GM21528 (cell line): ENCODE data around the gene ZNF488.

Source experiments
- ATAC-seq: cut with Tn5 transposase; IDR thresholded peaks from one replicate; pipeline ENCODE4 v1.9.1; 2021; ENCODE audit warnings: mild to moderate bottlenecking, moderate library complexity; ENCODE audit not compliant: unreplicated experiment, low FRiP score

The ZNF488 gene

GRCh38 chr10:47334466-47335295 lies 49.4 kb downstream of the ZNF488 start:
- no peak for ATAC-seq

DNA sequence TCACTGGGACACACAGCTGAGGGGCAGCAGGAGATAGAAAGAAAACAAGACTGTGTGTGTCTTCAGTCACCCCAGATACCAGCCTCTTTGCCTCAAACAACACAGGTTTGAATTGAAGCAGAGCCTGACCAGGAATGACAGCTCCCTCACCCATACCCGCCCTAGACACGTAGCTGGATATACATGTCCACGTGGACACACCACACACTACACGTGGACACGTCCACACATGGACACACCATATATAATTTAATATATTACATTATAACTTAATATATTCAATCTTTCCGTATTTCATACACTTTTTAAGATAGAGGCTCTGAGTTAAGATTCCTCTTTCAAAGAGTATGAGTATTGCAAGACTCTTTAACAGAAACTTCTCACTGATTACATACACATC lies 50.6 kb downstream of the ZNF488 start:
- ATAC-seq = no peak

- ATAC-seq = no peak
These were observed 51.1 kb downstream of the ZNF488 start for GRCh38 chr10:47332946-47333345.

DNA sequence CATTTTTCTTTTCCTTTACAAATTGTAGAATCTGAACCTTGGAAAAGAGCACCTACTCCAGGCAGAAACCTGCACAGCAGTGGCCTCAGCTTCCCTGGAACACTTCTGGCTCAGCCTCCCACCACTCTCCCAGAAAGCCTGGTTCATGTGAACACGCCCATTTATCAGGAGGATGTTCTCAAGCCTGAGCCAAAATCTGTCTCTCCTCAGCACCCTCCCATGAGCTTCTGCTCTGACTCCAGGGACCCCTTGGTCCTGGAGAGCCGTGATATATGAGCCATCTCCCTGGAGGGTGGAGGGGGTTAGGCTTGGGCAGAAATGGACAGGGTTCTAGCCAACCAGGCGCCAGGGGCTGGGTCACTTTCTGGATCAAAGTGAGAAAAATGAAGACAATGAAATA lies 51.7 kb downstream of the ZNF488 start:
- no peak for ATAC-seq

DNA sequence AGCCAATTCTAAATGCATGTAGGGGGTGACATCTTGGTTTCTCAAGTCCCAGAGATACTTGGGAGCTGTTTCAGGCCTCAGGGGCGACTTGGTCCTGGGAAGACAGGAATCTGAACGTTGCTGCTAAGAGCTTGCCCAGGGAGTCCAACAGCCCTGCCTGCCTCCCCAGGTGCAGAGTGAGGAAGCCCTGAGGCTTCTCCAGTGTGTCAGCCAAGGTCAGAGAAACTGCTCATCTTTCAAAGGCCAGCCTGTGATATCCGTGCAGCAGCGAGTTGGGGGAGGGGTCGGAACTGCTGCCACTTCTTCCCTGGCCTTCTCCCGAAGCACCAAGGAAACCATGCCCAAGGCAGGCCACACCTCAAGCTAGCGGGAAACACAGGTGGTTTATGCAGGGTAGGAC lies 52.1 kb downstream of the ZNF488 start:
- no peak for ATAC-seq

GRCh38 chr10:47331491-47331890 lies 52.6 kb downstream of the ZNF488 start:
- ATAC-seq = no peak

DNA sequence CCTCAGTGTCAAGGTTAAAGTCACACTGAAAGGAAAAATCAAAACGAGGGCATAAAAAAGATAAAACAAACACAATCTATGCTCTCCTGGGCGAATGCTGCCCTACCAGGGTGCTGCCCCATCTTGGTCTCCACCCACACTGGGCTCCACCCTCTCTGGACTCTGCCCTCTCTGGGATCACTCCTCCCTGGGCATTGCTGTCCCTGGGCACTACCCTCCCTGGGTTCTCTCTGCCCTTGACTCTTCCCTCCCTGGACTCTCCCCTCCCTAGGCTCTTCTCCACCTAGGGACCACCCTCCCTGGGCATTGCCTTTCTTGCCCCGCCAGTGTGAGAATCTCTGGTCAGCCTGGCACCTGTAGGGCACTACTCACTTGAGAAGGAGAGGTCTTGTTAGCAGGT lies 53.3 kb downstream of the ZNF488 start:
- no peak for ATAC-seq

DNA sequence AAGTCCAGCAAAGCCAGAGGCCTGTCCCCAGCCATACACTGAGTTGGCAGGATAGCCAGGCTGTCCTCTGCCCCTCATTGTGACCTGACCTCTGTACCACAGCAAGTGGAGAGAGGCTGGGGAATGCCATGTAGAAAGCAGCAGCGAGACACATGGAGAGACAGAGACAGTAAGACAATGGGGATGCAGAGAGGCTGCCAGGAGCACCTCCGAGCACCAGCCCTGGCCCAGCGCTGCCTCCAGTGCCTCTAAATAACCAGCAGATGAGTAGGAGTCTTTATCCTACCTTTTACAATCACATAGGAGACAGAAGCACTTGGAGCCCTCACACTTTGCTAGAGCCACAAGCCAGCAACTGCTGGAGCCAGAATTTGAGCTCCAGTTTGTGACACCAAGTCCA lies 53.7 kb downstream of the ZNF488 start:
- no peak for ATAC-seq

- ATAC-seq = no peak
These were observed 54.2 kb downstream of the ZNF488 start for GRCh38 chr10:47329855-47330254.

- ATAC-seq = no peak
These were observed 57.2 kb downstream of the ZNF488 start for GRCh38 chr10:47326927-47327330.

DNA sequence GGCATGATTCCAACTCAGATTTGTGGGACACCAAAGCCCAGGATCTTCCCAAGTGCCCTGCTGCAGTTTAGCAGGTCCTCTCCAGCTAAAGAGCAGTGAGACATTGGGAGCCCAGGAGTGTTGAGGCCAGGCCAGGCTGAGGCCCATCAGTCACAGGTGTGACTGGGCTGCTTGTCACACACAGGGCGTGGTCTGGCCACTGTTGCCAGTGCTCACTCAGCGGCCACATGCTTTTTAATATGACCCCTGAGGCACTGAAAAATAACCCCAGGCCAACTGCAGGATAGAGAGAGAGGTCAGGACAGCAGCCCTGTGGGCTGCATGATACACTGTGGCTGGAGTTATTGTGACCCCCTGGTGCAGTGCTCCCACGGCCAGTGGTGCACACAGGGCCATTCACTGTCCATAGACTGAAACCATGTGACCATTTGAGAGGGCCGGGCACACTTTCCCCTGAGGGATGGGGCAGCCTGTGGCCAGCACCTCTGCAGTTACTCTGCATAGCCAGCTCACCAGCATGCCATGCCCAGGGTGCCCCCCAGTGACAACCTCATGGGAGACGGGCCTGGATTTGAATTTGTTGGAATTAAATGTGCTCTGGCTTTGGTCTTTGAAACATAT lies 57.7 kb downstream of the ZNF488 start:
- ATAC-seq = no peak

DNA sequence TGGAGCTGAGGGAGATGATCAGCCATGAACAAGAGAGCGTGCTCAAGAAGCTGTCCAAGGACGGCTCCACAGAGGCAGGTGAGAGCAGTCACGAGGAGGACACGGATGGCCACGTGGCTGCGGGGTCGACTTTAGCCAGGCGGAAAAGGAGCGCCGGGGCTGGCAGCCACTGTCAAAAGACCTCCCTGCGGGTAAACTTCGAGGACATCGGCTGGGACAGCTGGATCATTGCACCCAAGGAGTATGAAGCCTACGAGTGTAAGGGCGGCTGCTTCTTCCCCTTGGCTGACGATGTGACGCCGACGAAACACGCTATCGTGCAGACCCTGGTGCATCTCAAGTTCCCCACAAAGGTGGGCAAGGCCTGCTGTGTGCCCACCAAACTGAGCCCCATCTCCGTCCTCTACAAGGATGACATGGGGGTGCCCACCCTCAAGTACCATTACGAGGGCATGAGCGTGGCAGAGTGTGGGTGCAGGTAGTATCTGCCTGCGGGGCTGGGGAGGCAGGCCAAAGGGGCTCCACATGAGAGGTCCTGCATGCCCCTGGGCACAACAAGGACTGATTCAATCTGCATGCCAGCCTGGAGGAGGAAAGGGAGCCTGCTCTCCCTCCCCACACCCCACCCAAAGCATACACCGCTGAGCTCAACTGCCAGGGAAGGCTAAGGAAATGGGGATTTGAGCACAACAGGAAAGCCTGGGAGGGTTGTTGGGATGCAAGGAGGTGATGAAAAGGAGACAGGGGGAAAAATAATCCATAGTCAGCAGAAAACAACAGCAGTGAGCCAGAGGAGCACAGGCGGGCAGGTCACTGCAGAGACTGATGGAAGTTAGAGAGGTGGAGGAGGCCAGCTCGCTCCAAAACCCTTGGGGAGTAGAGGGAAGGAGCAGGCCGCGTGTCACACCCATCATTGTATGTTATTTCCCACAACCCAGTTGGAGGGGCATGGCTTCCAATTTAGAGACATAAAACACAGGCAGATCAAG lies 58.5 kb downstream of the ZNF488 start:
- no peak for ATAC-seq

GRCh38 chr10:47323636-47324296 lies 60.3 kb downstream of the ZNF488 start:
- ATAC-seq = no peak

DNA sequence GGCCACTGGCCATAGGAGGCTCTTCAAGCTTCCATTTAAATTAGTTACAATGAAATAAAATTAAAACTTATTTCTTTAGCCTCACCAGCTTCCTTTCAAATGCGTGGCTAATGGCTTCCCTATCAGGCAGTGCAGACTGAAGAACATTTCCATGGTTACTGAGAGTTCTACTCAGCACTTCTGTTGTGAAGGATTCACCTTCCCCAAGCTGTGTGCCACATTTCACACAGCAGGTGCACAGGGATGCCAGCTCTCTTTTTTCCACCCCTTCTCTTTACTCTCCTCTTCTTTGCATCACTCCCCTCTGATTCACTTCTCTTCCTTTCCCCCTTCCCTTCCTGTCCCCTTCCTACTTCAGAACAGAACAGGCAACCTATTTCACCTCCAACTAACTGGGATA lies 61.0 kb downstream of the ZNF488 start:
- no peak for ATAC-seq

DNA sequence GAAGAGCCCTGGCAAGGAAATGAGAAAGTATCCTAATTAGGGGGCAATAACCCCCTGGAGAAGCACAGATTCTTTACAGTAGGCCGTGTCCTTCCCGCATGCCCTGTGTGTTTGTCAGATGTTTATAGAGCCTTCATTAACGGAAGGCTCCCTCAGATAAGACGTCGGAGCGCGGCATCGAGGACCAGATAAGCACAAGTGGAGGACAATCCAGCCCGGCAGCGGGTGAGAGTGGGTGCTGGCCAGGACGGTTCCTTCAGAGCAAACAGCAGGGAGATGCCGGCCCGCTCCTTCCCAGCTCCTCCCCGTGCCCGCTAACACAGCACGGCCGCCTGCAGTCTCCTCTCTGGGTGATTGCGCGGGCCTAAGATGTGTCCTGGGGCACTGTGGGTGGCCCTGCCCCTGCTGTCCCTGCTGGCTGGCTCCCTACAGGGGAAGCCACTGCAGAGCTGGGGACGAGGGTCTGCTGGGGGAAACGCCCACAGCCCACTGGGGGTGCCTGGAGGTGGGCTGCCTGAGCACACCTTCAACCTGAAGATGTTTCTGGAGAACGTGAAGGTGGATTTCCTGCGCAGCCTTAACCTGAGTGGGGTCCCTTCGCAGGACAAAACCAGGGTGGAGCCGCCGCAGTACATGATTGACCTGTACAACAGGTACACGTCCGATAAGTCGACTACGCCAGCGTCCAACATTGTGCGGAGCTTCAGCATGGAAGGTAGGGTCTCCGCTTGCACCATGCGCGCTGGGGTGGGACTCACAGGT lies 61.6 kb downstream of the ZNF488 start, which contains the start of gene GDF2:
Gene GDF2 (plus strand): TSS at position 155 of the 762 bp plus-strand sequence. CDS start 215 bp downstream, at position 370.
- no peak for ATAC-seq

GRCh38 chr10:47321521-47322195 lies 62.4 kb downstream of the ZNF488 start:
- no peak for ATAC-seq

GRCh38 chr10:47320812-47321211 lies 63.3 kb downstream of the ZNF488 start:
- ATAC-seq = no peak

DNA sequence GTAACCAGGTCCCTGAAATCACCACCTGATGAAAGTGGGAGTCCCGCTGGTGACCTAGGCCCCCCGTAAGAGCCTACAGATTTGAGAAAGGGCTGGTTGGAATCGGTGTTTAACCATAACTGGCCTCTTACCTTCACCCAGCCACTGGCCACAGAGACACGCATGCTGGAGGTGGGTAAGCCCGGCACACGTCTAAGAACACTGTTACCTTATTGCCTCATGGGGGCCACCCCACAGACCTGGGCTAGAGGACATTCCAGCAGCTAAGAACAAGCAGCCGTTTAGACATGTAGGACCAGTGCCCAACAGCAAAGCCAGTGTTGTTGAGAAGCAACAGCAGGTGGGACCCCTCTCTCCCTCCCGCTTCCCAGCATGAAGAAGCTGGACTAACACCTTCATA lies 64.3 kb downstream of the ZNF488 start:
- no peak for ATAC-seq

GRCh38 chr10:47318706-47319105 lies 65.4 kb downstream of the ZNF488 start:
- ATAC-seq = no peak
